GM19043 (cell line): ENCODE results near the gene ZNF823.
"Not testable (repeated sequence)": the region's sequence is repeated elsewhere in the genome, so short reads cannot be mapped to it uniquely, and the experiment has no call there.

Experiments
- ATAC-seq: cut with Tn5 transposase; IDR thresholded peaks from one replicate; pipeline ENCODE4 v1.9.1; 2021; ENCODE audit warnings: low read depth; ENCODE audit not compliant: unreplicated experiment

Gene ZNF823

DNA sequence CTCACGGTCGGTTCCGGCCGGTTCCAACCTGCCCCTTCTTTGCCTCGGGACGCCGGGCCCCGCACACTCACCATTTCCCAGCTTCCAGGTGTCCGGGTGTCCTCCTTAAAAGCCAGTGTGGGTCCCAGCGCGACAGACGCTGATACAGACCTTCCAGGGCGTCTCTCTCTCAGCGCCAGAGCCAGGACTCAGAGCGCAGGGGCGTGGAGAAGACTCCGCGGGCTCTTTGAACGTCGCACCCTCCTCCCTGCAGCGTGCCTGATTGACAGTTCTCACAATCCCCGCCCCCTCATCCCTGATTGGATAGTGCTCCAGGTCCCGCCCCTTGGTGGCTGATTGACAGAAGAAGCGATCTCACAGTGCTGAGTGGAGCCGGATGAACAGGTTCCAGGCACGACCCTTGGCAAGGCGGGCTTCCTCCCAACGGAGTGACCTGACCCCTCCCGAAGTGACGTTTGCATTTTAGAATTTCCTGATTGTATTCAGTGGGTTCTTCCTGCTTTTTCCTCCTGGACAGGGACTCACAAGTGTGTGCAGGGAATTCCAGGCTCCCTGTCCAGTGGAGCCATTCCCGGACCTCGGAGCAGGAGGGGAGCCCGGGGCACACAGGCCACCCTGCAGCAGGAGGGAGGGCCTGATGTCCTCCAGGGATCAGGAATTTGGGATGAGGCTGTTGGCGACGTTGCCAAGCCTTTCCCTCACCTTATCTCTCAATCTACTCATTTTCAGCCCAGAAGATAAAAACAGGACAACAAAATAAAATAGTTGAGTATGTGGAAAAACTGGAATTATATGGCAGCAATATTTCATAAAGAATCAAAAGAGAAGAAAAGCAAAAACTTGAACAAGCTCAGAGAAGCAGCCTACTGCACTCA lies at the start of gene ZNF823:
Gene ZNF823, minus strand, starts transcription at position 201 of the 875 bp plus-strand sequence. Its CDS starts 127 bp downstream, at position 74.
- ATAC-seq = peak; percentile 88

GRCh38 chr19:11787536-11787935 lies 48.8 kb upstream of the ZNF823 start:
- ATAC-seq = no peak

DNA sequence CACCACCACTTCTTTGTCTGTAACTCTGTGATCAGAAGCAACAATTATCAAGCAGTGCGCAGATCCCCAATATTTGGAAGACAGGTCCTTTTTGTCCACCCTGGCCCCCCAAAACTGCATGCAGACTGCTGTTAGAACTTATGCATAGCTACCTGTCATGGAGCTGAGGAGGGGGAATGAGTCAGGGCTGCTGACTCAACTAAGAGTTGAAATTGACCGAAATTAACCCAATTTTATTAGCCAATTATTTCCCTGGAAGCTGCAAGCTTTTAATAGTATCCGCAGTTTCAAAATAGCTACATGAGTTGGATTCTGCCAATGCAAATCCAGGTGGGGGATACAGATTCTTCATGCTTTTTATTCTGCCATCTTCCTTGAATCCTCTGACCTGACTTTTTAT lies 45.6 kb upstream of the ZNF823 start:
- ATAC-seq = no peak

DNA sequence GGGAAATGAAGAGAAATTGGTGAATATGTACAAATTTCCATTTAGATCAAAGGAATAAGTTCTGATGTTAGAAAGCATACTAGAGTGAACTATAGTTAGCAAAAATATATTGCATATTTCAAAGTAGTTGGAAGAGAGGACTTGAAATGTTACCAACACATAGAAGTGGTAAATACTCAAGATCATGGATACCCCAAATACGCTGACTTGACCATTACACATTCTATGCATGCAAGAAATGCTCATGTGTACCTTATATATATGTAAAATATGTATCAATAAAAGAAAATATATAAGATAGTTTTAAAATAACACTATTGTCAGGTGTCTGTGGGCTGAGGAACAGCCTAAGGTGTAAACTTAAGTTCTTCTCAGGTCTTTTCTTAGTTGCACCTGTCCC lies 45.0 kb upstream of the ZNF823 start:
- no peak for ATAC-seq

GRCh38 chr19:11781295-11782057 lies 42.7 kb upstream of the ZNF823 start:
- no peak for ATAC-seq

GRCh38 chr19:11780431-11781020 lies 41.8 kb upstream of the ZNF823 start:
- ATAC-seq = no peak

GRCh38 chr19:11776669-11777068 lies 37.9 kb upstream of the ZNF823 start:
- not testable (repeated sequence) for ATAC-seq

DNA sequence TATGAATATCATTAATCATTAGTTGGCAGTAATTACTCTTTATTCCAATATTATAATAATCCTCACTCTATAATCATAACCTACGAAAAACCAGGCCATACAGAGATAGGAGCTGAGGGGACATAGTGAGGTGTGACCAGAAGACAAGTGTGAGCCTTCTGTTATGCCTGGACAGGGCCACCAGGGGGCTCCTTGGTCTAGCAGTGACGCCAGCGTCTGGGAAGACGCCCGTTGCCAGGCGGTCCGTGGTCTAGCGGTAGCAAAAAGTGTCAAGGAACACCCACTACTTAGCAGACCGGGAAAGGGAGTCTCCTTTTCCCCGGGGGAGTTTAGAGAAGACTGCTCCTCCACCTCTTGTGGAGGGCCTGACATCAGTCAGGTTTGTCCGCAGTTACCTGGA lies 32.8 kb upstream of the ZNF823 start:
- ATAC-seq = not testable (repeated sequence)

- no peak for ATAC-seq
Measured at GRCh38 chr19:11769995-11770394, 31.2 kb upstream of the ZNF823 start.

DNA sequence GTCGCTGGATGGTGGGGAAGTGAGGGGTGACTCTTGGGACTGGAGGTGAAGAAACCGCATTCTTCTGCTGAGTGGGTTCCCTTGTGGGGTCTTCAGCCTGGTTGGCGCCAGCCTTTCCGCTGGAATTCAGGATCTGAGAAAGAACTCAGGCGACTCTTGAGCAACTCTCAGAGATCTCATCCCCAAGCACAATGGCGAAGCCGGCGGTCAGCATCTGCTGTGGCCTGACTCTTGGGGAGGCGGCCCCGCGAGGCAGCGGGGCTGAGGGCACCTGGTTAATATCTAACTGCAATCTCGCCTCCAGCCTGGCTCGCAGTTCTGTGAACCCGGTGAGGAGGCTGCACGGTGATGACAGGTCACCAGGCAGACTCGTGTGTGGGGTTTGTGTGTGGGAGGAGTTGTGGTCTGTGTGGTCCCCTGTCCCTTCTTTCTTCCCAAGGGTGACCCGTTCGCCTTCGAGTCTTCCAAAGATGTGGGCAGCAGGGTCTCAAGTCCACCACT lies 28.9 kb upstream of the ZNF823 start:
- ATAC-seq = no peak

GRCh38 chr19:11766597-11767591 lies 28.1 kb upstream of the ZNF823 start, which contains the start of gene ZNF441:
TSS of gene ZNF441 (plus strand) at chr19:11767000. CDS start at chr19:11767194, 194 bp downstream.
- peak; percentile 87 for ATAC-seq

- no peak for ATAC-seq
Measured at GRCh38 chr19:11763611-11764010, 24.9 kb upstream of the ZNF823 start.

DNA sequence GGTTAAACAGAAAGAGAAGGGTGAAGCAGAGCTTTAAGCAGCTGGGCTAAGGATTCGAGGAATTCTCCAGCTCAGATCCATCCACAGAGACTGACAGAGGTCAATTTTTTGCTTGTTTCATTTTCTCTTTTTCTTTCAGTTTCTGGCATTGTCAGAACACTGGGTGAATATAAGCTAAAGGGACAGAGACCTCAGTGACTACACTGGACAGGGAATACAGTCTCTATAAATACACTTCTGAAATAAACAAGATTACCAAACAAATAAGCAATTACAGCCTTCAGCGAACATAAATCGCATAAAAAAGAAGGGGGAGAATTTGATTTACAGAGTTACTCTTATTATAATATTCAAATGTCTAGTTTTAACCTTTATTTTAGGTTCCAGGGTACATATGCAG lies 24.4 kb upstream of the ZNF823 start:
- no peak for ATAC-seq

GRCh38 chr19:11759805-11760204 lies 21.1 kb upstream of the ZNF823 start:
- no peak for ATAC-seq

GRCh38 chr19:11756965-11757364 lies 18.2 kb upstream of the ZNF823 start:
- no peak for ATAC-seq

DNA sequence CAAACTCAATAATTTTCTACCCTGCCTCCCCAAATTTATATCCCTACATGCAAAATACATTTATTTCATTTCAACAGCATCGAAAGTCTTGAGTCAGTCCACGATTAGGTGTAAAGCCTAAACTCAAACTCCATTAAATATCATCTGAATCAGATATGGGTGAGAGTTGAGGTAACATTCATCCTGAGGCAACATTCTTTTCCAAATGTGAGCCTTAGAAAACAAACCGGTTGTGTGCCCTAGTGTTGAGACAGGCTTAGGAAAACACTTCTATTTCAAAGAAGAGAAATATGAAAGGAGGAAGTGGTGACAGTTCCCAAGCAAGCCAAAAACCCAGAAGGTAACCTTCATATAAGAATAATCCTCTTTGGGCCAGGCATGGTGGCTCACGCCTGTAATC lies 15.9 kb upstream of the ZNF823 start:
- ATAC-seq = no peak

GRCh38 chr19:11752244-11752736 lies 13.5 kb upstream of the ZNF823 start:
- ATAC-seq = no peak

DNA sequence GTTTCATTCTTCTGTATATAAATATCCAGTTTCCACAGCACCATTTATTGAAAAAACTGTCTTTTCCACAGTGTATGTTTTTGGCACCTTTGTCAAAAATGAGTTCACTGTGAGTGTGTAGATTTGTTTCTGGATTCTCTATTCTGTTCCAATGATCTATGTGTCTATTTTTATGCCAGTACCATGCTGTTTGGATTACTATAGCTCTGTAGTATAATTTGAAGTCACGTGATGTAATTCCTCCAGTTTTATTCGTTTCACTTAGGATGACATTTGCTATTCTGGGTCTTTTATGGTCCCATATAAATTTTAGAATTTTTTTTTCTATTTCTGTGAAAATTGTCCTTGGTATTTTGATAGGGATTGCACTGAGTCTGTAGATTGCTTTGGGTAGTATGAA lies 11.0 kb upstream of the ZNF823 start:
- no peak for ATAC-seq

GRCh38 chr19:11747277-11747676 lies 8.5 kb upstream of the ZNF823 start:
- ATAC-seq = no peak

GRCh38 chr19:11745869-11746268 lies 7.1 kb upstream of the ZNF823 start:
- ATAC-seq = no peak
